GM19023 (cell line): ENCODE data around the gene PRM1.

Source experiments
- ATAC-seq: cut with Tn5 transposase; IDR thresholded peaks from one replicate; pipeline ENCODE4 v1.9.1; 2021; ENCODE audit warnings: mild to moderate bottlenecking, moderate library complexity; ENCODE audit not compliant: unreplicated experiment

PRM1 gene

DNA sequence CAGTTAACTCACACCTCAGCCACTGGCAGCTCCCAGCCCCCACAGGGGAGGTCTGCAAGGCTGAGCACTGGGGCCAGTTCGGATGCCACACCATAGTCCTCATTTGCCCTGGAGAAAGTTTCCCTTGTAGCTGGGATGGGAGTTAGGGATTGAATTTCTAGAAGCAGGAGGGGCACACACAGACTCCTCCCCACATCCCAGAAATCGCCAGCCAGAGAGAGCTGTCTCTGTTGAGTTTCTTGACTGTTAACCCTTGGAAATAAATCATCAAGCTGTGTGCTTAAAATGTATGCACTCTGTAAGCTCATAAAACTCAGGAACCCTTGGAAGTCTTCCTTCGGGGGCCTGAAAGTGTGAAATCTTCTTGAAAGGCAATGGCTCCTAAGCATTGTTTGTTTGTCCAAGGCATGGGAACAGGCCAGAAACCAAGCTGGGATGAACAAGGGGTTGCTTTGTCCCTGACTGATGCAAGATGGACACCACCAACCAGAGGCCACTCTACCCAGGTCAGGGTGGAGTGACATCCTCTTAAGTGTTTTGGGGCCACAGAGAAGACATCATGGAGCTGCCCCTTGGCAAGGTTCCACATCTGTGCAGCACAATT, 7.3 kb downstream of the PRM1 start:
- ATAC-seq = no peak

- ATAC-seq = no peak
These were observed 8.0 kb downstream of the PRM1 start, which contains the start of gene PRM3 for GRCh38 chr16:11272921-11273720. PRM3 (minus strand) TSS chr16:11273629; CDS start chr16:11273595, 34 bp downstream.

DNA sequence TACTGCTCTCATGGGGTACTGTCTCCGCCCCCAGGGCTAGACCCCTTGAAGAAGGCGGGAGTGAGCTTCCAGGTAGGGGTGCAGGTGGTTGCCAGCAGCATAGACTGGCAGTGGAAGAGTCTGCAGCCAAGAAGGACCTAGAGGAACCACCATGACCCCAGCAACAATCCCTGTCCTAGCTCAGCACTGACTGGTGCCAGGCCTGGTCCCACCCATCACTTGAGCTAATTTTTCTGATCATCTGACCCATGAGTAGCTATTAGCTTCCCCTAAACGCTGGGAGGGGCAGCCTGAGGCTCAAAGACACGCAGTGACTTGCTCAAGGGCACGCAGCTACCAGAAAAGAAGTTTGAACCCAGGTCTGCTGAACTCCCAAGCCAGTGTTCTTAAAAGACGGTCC, 8.6 kb downstream of the PRM1 start:
- no peak for ATAC-seq

DNA sequence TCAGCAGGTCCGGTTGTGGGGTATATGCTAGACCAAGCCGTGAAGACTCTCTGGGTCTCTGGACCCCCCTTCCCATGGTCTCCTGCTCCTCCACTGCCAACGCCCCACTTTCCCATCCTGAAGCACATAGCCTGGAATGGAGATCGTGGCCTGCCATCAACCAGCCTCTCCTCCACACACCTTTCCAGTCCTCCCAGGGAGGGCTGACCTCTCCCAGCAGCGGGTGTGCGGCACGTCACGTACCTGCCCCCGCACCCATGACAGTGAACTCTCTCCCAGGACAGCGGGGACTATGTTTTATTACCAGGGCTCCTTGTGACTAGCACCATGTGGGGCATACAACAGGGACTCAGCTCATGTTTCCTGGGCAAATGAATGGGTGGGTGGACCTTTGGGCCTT, 9.5 kb downstream of the PRM1 start:
- no peak for ATAC-seq

- no peak for ATAC-seq
These were observed 10.4 kb downstream of the PRM1 start for GRCh38 chr16:11270602-11271162.

DNA sequence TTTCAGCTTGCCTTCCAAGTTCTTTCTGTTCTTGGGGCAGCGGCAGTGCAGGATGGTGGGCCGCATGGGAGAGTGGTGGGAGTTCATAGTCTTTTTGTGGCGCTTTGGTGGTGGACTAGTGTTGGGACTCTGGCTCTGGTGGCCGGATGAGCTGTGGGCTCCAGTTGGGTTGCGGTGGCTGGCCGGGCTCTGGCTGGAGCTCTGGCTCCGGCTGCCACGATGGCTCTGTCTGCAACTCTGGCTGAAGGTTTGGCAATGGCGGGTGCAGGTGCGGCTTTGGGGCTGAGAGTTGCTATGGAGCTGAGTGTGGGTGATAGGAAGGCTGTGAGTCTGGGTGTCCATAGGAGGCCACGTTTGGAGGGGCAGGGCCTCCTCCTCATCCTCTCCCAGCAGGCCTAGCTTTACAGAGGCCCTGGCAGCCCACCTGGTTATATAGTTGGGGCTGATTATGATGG, 12.2 kb downstream of the PRM1 start, which contains the start of gene TNP2:
Gene TNP2, minus strand, starts transcription at position 405 of the 455 bp plus-strand sequence. Its CDS starts 63 bp downstream, at position 342.
- no peak for ATAC-seq

DNA sequence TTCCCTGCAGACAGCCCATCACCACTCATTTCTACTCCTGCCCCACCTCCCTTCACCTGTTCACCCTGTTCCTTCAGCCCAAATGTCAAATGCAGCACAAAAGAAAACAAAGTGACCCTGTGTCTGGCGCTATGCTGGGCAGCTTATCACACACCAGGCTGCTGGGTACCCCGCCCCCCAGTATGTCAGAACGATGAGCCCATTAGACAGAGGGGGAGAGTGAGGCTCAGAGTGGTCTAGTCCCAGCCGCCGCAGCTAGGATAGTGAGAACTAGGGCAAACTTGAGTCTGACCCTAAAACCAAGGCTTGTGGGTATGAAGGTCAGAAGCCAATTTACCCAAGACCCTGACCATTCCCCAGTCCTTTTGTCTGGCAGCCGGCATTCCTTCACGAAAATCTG, 16.0 kb downstream of the PRM1 start:
- ATAC-seq = no peak

GRCh38 chr16:11264155-11264832, 16.8 kb downstream of the PRM1 start:
- no peak for ATAC-seq

DNA sequence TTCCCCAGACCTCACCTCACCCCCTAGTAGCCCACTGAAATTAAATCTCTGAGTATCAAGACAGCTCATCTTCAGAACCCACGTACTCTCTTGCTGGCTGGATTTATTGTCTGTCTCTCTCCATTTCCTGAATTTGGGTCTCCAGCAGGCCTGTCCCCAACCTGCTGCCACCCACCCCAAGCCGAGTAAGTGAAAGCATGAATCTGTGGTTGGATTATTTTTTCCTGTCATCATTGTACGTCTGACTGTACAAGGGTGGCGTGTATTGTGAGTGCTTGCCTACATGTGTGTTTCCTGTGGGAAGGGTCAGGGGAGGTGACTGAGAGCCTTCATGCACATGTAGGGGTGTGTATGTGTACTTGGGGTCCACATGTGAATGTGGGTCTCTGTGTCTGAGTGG, 17.4 kb downstream of the PRM1 start:
- ATAC-seq = no peak

- no peak for ATAC-seq
These were observed 18.2 kb downstream of the PRM1 start for GRCh38 chr16:11262915-11263314.

DNA sequence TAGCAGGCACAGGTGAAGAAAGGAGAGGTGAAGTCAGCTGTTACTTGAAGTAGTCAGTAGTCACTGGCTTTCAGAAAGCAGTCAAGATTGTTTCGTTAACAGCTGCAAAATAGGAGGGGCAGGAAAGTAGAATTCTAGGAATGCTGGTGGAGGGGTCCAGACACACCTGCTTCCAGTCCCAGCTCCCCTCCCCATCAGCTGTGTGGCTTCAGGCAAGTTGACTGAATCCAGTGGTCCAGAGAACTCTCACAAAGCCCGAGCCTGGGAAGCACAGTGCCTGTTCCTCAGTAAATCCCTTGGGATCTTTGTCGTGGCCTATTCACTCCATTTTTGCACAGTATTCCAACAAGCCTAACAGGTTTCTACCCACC, 20.5 kb downstream of the PRM1 start:
- no peak for ATAC-seq

DNA sequence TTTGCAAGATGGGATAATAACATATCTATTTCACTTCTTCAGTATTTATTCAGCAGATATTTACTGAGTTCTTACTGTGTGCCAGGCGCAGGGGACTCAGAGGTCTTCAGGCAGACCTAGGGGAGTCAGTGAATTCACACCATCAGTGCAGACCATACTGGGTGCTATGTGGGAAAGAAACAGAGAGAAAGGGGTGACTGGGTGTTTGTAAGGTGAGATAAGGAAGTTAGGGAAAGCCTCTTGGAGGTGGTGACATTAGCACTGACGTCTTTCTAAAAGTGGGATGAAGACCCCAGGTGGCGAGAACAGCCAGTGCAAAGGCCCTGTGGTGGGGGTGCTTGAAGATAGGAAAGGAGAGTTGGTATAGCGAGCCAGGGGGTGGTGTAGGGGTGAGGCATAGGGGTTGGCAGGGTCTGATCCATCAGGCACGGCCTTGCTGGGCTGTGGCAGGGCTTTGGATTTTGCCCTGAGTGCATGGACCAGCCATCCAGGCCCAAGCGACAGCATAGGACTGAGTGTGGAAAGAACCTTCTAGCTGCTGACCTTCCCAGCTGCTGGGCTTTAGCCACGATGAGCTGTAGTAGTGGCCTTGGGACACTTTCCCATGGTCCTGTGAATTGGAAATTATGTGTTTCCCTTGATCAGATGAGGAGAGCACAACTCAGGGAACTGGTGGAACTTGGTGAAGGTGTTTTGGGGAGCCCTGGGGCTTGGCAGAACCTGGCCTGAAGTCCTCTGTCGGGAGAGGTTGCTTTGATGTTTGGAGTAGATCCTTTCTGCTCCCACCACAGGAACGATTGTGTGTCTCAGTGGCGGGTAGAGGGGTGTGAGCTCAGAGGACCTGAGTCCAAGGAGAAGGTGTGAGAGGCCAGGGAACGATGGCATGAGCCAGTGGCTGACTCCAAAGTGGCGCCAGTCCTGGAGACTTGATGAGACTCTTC, 21.2 kb downstream of the PRM1 start:
- no peak for ATAC-seq

DNA sequence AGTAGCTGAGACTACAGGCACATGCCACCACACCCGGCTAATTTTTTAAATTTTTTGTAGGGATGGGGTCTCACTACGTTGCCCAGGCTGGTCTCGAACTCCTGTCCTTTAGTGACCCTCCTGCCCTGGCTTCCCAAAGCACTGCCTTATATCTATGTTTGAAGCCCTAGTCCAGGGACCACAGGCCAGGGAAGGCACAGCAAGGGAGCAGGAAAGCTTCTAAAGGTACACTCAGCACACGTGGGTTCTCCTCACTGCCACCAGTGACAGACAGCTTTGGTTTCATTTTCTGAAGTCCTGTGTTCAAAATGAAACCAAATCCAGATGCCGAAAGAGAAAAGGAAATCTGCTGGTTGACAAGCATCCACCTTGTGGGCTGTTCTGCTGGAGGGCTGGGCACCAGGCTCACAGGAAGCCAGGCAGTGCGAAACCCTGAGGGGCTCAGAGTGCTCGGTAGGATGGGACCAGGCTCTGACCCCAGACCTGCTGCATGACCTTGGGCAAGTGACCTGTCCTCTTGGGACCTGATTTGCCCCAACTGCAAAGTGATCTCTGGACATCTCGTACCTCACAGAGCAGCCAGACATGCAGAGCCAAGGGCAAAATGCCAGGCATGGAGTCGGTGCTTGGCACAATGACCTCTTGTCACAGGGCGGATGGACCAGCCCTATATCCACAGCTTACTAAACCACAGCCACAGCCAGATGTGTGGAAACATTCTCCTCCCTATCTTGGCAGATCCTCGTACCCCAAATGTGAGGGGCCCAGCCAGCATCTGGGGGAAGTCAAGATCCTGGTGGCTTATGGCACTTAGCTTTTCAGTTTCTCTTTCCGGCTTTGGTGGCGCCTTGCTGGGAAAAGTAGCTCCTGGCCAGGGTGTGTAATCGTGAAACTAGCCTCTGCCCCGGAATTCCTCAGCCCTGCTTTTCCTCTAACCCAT, 22.3 kb downstream of the PRM1 start:
- ATAC-seq = no peak

DNA sequence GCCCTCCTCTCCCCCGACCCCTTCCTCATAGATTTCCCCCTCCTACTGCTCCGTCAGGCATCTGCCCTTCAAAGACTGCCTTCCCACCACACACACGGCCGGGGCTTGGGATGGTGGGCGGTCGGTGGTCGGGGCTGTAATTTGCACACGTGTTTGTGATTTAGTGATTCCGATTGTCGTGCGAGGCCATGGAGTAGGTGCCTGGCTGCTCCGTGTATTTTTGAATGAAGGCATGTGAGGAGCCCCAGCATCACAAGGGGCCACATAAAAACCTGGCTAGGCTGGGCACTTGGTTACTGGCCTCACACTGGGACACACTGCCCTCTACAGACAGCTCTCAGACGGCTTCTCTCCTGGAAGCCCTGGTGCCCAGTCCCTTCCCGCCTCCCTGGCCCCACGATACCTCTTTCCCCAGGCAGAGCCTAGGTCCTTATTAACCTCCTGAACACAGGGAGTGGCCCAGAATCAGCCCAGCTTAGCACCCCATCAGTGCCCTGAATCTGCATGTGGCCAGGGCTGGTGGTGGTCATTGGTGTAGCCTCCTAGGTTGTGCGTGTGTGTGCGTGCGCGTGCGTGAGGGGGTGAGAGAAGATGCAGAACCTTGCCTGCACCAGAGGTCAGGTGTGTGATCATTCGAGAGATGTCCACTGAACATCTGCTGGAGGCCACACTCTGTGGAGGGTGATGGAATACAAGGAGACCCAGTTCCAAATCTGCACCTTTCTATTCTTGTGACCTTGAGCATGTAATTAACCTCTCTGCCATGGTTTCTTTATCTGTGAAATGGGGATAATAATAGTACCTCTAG, 23.8 kb downstream of the PRM1 start:
- no peak for ATAC-seq

GRCh38 chr16:11256661-11257130, 24.4 kb downstream of the PRM1 start:
- no peak for ATAC-seq

DNA sequence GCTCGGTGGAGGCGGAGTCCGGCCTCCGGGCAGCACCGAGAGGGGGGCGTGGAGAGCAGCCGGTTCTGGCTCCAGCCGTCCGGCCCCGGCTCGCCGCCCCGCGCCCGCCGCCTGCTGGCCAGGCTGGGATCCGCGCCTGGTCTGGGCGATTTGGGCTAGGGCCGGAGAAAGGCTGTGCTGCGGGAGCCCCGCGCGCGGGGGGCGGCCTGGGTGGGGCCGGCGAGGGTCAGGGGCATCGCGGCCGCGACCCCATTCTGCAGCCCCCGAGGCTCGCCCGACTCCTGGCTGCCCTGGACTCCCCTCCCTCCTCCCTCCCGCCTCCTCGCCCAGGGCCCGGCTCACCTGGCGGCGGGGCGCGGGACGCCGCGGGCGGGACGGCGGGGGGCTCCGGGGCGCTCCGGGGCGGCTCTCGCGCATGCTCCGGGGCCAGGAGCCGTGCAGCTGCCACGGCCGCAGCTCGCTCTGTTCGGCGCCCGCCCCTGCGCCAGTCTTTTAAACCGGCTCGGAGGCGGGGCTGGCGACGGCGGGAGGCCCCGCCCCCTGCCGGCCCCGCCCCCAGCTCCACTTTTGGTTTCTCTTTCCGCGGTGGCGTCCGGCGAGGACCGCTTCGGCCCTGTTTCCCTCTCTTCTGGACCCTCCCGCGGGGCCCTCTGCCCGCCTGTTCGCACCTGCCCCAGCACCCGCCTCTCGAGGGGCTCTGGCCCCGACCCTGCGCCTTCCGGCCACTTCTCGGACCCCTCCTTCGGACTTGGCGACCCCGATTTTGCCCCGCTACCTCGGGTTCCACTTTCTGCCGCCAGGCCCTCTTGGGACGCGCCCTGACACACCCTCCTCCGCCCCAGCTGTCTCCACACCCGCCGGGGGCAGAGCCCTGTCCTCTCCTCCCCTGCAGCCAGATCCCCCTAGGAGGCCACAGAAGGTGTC, 25.1 kb downstream of the PRM1 start, which contains the start of gene SOCS1:
Gene SOCS1, minus strand, starts transcription at position 468 of the 924 bp plus-strand sequence. CDS start 726 bp downstream, outside the sequence.
- peak; percentile 54 for ATAC-seq
